ENCODE results near the gene MAPKAP1. TPM values are rescaled to one million over a fixed set of nuclear protein-coding genes. Genes with fewer than 3 reads are reported as not detected.

MAPKAP1 gene
- total and polyA plus RNA-seq, 2 of the 13 experiments (the other 11 are each of a cell fraction or from before 2014, with no cell fraction given), result 45.0 to 64.3 TPM

- no peak for TF ChIP-seq NR2C2 (CRISPR knock-in tag; IDR thresholded peaks at IDR 0.05; ENCODE audit: borderline replicate concordance)
- no peak for TF ChIP-seq ZFP37 (CRISPR knock-in tag; IDR thresholded peaks at IDR 0.05; ENCODE audit: borderline replicate concordance)
- TF ChIP-seq ZNF570 (CRISPR knock-in tag; IDR thresholded peaks at IDR 0.05; ENCODE audit: borderline replicate concordance), result no peak
- no peak for TF ChIP-seq NCOA1 (CRISPR knock-in tag; IDR thresholded peaks at IDR 0.05)
- TF ChIP-seq UBTF (CRISPR knock-in tag; IDR thresholded peaks at IDR 0.05), result no peak
- TF ChIP-seq ZNF362 (CRISPR knock-in tag; IDR thresholded peaks at IDR 0.05; ENCODE audit: borderline replicate concordance), result peak; percentile 54; the same call in 1 of the 2 replicates
- peak; percentile 58; the same call in 1 of the 2 replicates for TF ChIP-seq HNF1A (IDR thresholded peaks at IDR 0.05; ENCODE audit: low read depth)
- TF ChIP-seq HNF1A (CRISPR knock-in tag; IDR thresholded peaks at IDR 0.05; ENCODE audit: borderline replicate concordance), result peak; percentile 68; the same call in 1 of the 2 replicates
- TF ChIP-seq ZNF672 (CRISPR knock-in tag; IDR thresholded peaks at IDR 0.05), result no peak
- no peak for TF ChIP-seq ZNF639 (CRISPR knock-in tag; conservative IDR thresholded peaks at IDR 0.05)
- TF ChIP-seq NR3C1 (CRISPR knock-in tag; IDR thresholded peaks at IDR 0.05), result no peak
- no peak for TF ChIP-seq IRX3 (CRISPR knock-in tag; IDR thresholded peaks at IDR 0.05; ENCODE audit: borderline replicate concordance, low read depth)
- no peak for TF ChIP-seq ZNF138 (CRISPR knock-in tag; IDR thresholded peaks at IDR 0.05; ENCODE audit: low read depth)
- TF ChIP-seq ZBTB25 (CRISPR knock-in tag; IDR thresholded peaks at IDR 0.05), result no peak
- TF ChIP-seq XBP1 (CRISPR knock-in tag; IDR thresholded peaks at IDR 0.05), result no peak
- no peak for TF ChIP-seq SMAD9 (CRISPR knock-in tag; IDR thresholded peaks at IDR 0.05)
- no peak for TF ChIP-seq HDAC6 (IDR thresholded peaks at IDR 0.05; ENCODE audit: low read depth, low read length)
- TF ChIP-seq ZNF660 (CRISPR knock-in tag; IDR thresholded peaks at IDR 0.05; ENCODE audit: borderline replicate concordance, low read depth), result no peak
- no peak for TF ChIP-seq NONO (IDR thresholded peaks at IDR 0.05)
- TF ChIP-seq NONO (CRISPR knock-in tag; conservative IDR thresholded peaks at IDR 0.05), result no peak
Measured at GRCh38 chr9:125548141-125548540, 158.9 kb downstream of the MAPKAP1 start (continued).

All from HepG2 (cell line).